OCI-LY1 (cell line): ENCODE measurements around the gene RBM48.

Experiments
- CTCF ChIP-seq: fragments of 200-600 bp; sonication (generic), shearing (Covaris generic); IDR thresholded peaks from 2 replicates; pipeline ENCODE4 v1.5.1; 2017; ENCODE audit warnings: mild to moderate bottlenecking, antibody characterized with exemption, low read length, moderate library complexity, mixed read lengths
- EZH2 ChIP-seq: fragments of 200-600 bp; sonication (generic), shearing (Covaris generic); IDR thresholded peaks from 2 replicates; pipeline ENCODE4 v1.8.0; 2017; ENCODE audit warnings: borderline replicate concordance, mixed run types, mild to moderate bottlenecking, antibody characterized with exemption, low read length, moderate library complexity, mixed read lengths

DNA sequence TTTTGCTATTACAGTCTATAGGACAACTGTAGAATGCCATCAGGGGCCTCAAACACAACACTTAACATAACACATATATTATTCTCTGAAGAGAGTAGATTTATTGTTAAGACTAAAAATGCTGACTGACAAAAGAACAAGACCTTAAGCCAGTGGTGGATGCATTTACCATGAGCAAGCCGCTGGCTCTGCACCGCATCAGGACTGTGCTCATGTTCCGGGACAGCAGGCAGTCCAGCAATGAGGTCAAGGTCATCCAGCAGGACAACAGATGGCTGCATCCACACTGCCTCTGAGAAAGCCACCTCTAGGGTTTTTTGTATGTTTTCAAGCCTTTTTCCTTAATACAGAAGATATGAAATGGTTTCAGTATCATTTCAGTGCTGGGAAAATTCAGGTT, 24.0 kb upstream of the RBM48 start:
- TF ChIP-seq CTCF (no peak), EZH2 (no peak)
